Tibial artery (tissue), 4 donors: Measurements from ENCODE around the gene RSBN1L.

Experiments
- DNase-seq, 2 donors: peaks; one replicate each; pipeline ENCODE4 v3.0.0-alpha.2; 2019
- H3K27ac ChIP-seq, 2 donors: fragments of 200-600 bp; sonication (generic) in 1 of 2; 1 replicate in 1 of 2; 2 replicates in 1 of 2; pipeline ENCODE4 v1.5.1; 2018 to 2019; ENCODE audit warnings: mild to moderate bottlenecking in 1 of 2
- H3K27me3 ChIP-seq, 2 donors: fragments of 200-600 bp; sonication (generic) in 1 of 2; one replicate each; pipeline versions ENCODE4 v1.5.1 to v1.6.0; 2016 to 2019
- H3K36me3 ChIP-seq, 3 donors: fragments of 200-600 bp; sonication (generic) in 2 of 3; one replicate each; pipeline ENCODE4 v1.5.1; 2016 to 2019; ENCODE audit warnings: mild to moderate bottlenecking in 2 of 3
- H3K4me1 ChIP-seq, 4 donors: fragments of 200-600 bp; sonication (generic) in 2 of 4; 1 replicate in 3 of 4; 2 replicates in 1 of 4; pipeline ENCODE4 v1.5.1; 2016 to 2019
- H3K4me3 ChIP-seq, 2 donors: fragments of 200-600 bp; sonication (generic) in 1 of 2; 1 replicate in 1 of 2; 2 replicates in 1 of 2; pipeline ENCODE4 v1.5.1; 2018 to 2019; ENCODE audit warnings: mild to moderate bottlenecking in 2 of 2
- H3K9me3 ChIP-seq, 3 donors: fragments of 200-600 bp; sonication (generic) in 1 of 3; one replicate each; pipeline ENCODE4 v1.5.1; 2016 to 2019
- CTCF ChIP-seq, 2 experiments: fragments of 200-600 bp in 1 of 2; fragments of 450-650 bp in 1 of 2; IDR thresholded peaks; one replicate each; pipeline ENCODE4 v1.5.1; 2017 to 2019; ENCODE audit warnings: antibody characterized with exemption in 2 of 2, mild to moderate bottlenecking in 1 of 2, moderate library complexity in 1 of 2
- intact Hi-C: fragments of 100-400 bp; cut with DNase I; formaldehyde crosslinking; loops from one replicate; pipeline ENCODE4 v1.15.0; 2023; ENCODE audit warnings: low total_unique reads

Gene RSBN1L

GRCh38 chr7:77745746-77746145 is 49.5 kb downstream of the RSBN1L start:
- intact Hi-C loops: no loop called here
- Histone ChIP-seq H3K36me3 (peaks cover 0 to 8% (median 6%) of the 10 kb centered on the region in 3 donors), H3K4me1 (peaks cover 0 to 8% (median 0%) of the 10 kb centered on the region in 4 donors), H3K27me3 (no peaks in the 10 kb centered on the region), H3K27ac (no peak overlapping the region), H3K9me3 (no peaks in the 10 kb centered on the region), H3K4me3 (no peak overlapping the region)
- no peak for DNase-seq
- TF ChIP-seq CTCF (IDR thresholded peaks at IDR 0.05): no peak

DNA sequence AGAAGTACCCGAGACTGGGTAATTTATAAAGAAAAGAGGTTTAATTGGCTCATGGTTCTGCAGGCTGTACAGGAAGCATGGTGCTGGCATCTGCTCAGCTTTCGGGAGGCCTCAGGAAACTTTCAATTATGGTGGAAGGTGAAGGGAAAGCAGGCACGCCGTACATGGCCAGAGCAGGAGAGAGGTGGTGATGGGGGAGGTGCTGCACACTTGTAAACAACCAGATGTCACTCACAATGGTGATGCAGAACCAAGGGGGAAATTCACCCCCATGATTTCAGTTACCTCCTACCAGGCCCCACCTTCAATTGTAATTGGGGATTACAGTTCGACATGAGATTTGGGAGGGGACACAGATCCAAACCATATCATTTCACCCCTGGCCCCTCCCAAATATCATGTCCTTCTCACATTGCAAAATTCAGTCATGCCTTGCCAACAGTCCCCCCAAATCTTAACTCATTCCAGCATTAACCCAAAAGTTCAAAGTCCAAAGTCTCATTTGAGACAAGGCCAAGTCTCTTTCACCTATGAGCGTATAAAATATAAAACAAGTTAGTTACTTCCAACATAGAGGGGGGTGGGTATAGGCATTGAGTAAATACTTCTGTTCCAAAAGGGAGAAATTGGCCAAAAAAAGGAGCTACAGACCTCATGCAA is 50.0 kb downstream of the RSBN1L start:
- Histone ChIP-seq H3K27me3 (no peaks in the 10 kb centered on the region), H3K27ac (no peak overlapping the region), H3K9me3 (no peaks in the 10 kb centered on the region), H3K4me3 (no peak overlapping the region), H3K36me3 (peaks cover 0 to 13% (median 11%) of the 10 kb centered on the region in 3 donors), H3K4me1 (peaks cover 0 to 8% (median 0%) of the 10 kb centered on the region in 4 donors)
- DNase-seq: no peak
- intact Hi-C loops: no loop called here
- no peak for TF ChIP-seq CTCF (IDR thresholded peaks at IDR 0.05)

GRCh38 chr7:77746824-77747165 is 50.5 kb downstream of the RSBN1L start:
- Histone ChIP-seq H3K36me3 (peaks cover 3 to 14% (median 12%) of the 10 kb centered on the region in 3 donors), H3K4me3 (no peak overlapping the region), H3K27ac (no peak overlapping the region), H3K9me3 (no peaks in the 10 kb centered on the region), H3K27me3 (no peaks in the 10 kb centered on the region), H3K4me1 (peaks cover 0 to 8% (median 0%) of the 10 kb centered on the region in 4 donors)
- TF ChIP-seq CTCF (IDR thresholded peaks at IDR 0.05): no peak
- DNase-seq: no peak
- intact Hi-C loops: no loop called here

GRCh38 chr7:77747178-77747577 is 50.9 kb downstream of the RSBN1L start:
- no peak for TF ChIP-seq CTCF (IDR thresholded peaks at IDR 0.05)
- Histone ChIP-seq H3K36me3 (peaks cover 6 to 14% (median 12%) of the 10 kb centered on the region in 3 donors), H3K27ac (no peak overlapping the region), H3K9me3 (no peaks in the 10 kb centered on the region), H3K4me3 (no peak overlapping the region), H3K27me3 (no peaks in the 10 kb centered on the region), H3K4me1 (peaks cover 0 to 8% (median 0%) of the 10 kb centered on the region in 4 donors)
- no peak for DNase-seq
- intact Hi-C loops: no loop called here

DNA sequence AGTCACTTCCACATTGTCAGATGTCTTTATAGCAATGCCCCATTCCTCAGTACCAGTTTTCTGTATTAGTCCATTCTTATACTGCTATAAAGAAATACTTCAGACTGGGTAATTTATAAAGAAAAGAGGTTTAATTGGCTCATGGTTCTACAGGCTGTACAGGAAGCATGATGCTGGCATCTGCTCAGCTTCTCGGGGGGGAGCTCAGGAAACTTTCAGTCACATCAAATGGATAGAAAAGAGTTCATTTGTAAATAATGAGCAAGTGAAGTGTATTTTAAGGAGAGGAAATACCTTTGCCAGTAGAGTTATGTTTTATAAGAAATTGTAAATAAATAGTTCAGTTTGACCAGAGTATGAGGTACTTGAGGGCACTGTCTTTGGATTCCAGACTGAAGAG is 51.5 kb downstream of the RSBN1L start:
- peaks cover 6 to 14% (median 12%) of the 10 kb centered on the region in 3 donors for H3K36me3 ChIP-seq
- no peak overlapping the region for H3K27ac ChIP-seq
- H3K4me3 ChIP-seq: no peak overlapping the region
- no peak for TF ChIP-seq CTCF (IDR thresholded peaks at IDR 0.05)
- no peak for DNase-seq
- H3K9me3 ChIP-seq: no peaks in the 10 kb centered on the region
- peaks cover 0 to 8% (median 0%) of the 10 kb centered on the region in 4 donors for H3K4me1 ChIP-seq
- intact Hi-C loops: no loop called here
- no peaks in the 10 kb centered on the region for H3K27me3 ChIP-seq
